CD8-positive, alpha-beta memory T cell (primary cell): ENCODE measurements around the gene SLC26A11. TPM values are rescaled to one million over a fixed set of nuclear protein-coding genes. Genes with fewer than 3 reads are reported as not detected.

Experiments
- CTCF ChIA-PET: fragments of 350-600 bp; sonication (Branson Sonifier 250); formaldehyde crosslinking; loops from one replicate; lab custom pipeline; 2021; ENCODE audit warnings: antibody characterized with exemption; lab: Charles Lee
- POLR2A ChIA-PET: fragments of 350-600 bp; sonication (Branson Sonifier 250); formaldehyde crosslinking; loops from one replicate; lab custom pipeline; 2021; ENCODE audit warnings: antibody characterized with exemption; lab: Charles Lee
- DNase-seq, 5 donors: peaks; one replicate each; pipeline versions ENCODE4 v3.0.0 to v3.0.0-alpha.2; 2020 to 2022; ENCODE audit warnings: mixed read lengths in 1 of 5
- H3K27ac ChIP-seq: one replicate; pipeline ENCODE4 v1.7.0; 2013; ENCODE audit warnings: low read depth, mild to moderate bottlenecking, low read length, moderate library complexity
- H3K27me3 ChIP-seq: 2 replicates; pipeline ENCODE4 v1.7.0; 2013; ENCODE audit warnings: low read length, mild to moderate bottlenecking; ENCODE audit not compliant: insufficient read depth, poor library complexity, severe bottlenecking
- H3K36me3 ChIP-seq: 2 replicates; pipeline ENCODE4 v1.7.0; 2013; ENCODE audit warnings: mild to moderate bottlenecking, low read length, moderate library complexity; ENCODE audit not compliant: insufficient read depth
- H3K4me1 ChIP-seq: 2 replicates; pipeline ENCODE4 v1.7.0; 2013; ENCODE audit warnings: mild to moderate bottlenecking, low read length, moderate library complexity; ENCODE audit not compliant: insufficient read depth
- H3K4me3 ChIP-seq: 2 replicates; pipeline ENCODE4 v1.7.0; 2013; ENCODE audit warnings: mild to moderate bottlenecking, low read length
- H3K9me3 ChIP-seq: 2 replicates; pipeline ENCODE4 v1.7.0; 2013; ENCODE audit warnings: mild to moderate bottlenecking, low read length
- H3K27ac Mint-ChIP-seq, 8 donors: one replicate each; pipeline ENCODE4 v1.8.0; 2020 to 2021; ENCODE audit warnings: mixed read lengths in 8 of 8, mild to moderate bottlenecking in 6 of 8, inconsistent platforms in 3 of 8, moderate library complexity in 3 of 8
- H3K27me3 Mint-ChIP-seq, 2 donors: one replicate each; pipeline ENCODE4 v1.8.0; 2020 to 2021; ENCODE audit warnings: mixed read lengths in 2 of 2, mild to moderate bottlenecking in 1 of 2, moderate library complexity in 1 of 2
- H3K36me3 Mint-ChIP-seq, 3 donors: one replicate each; pipeline ENCODE4 v1.8.0; 2020 to 2021; ENCODE audit warnings: mixed read lengths in 3 of 3, inconsistent platforms in 1 of 3, mild to moderate bottlenecking in 1 of 3
- H3K4me1 Mint-ChIP-seq, 3 donors: one replicate each; pipeline ENCODE4 v1.8.0; 2020 to 2021; ENCODE audit warnings: mixed read lengths in 3 of 3, inconsistent platforms in 1 of 3, mild to moderate bottlenecking in 1 of 3
- H3K4me3 Mint-ChIP-seq, 7 donors: one replicate each; pipeline ENCODE4 v1.8.0; 2020 to 2021; ENCODE audit warnings: mixed read lengths in 7 of 7, mild to moderate bottlenecking in 6 of 7, moderate library complexity in 4 of 7, inconsistent platforms in 2 of 7
- H3K9me3 Mint-ChIP-seq, 5 donors: one replicate each; pipeline ENCODE4 v1.8.0; 2020 to 2022; ENCODE audit warnings: mixed read lengths in 5 of 5, mild to moderate bottlenecking in 3 of 5, moderate library complexity in 2 of 5, inconsistent platforms in 1 of 5
- polyA plus RNA-seq: library from polyadenylated mRNA; unstranded; fragments of 300-500 nt; fragmentation: Illumina TruSeq; gene quantifications from one replicate; pipeline ENCODE4 v1.2.3, GENCODE V29; 2021
- total RNA-seq, 2 experiments: library from RNA; stranded (reverse); gene quantifications; one replicate each; pipeline ENCODE4 v1.2.3, GENCODE V29; 2021

SLC26A11 gene
- total and polyA plus RNA-seq, 3 experiments from 2014 or later = 7.0 to 19.6 (median 18.1) TPM

GRCh38 chr17:80182118-80182844, 37.9 kb upstream of the SLC26A11 start:
- no peak for DNase-seq
- Mint-ChIP-seq H3K9me3 (no peaks in the 10 kb centered on the region), H3K4me1 (no peaks in the 10 kb centered on the region), H3K27ac (no peak overlapping the region), H3K36me3 (no peaks in the 10 kb centered on the region), H3K27me3 (peaks cover 4 to 21% of the 10 kb centered on the region in 2 donors), H3K4me3 (no peak overlapping the region)
- ChIA-PET CTCF (interaction anchor here (2.3 kb wide), 1 partner anchor 13 kb away, joined by 9 read pairs; no protein-coding TSS in a partner anchor), POLR2A (no interaction called here)
- H3K9me3 ChIP-seq = no peaks in the 10 kb centered on the region
- no peak overlapping the region for H3K27ac ChIP-seq
- no peaks in the 10 kb centered on the region for H3K36me3 ChIP-seq
- H3K4me3 ChIP-seq = no peak overlapping the region
- no peaks in the 10 kb centered on the region for H3K27me3 ChIP-seq
- H3K4me1 ChIP-seq = no peaks in the 10 kb centered on the region

GRCh38 chr17:80182845-80183223, 37.4 kb upstream of the SLC26A11 start:
- Mint-ChIP-seq H3K27me3 (peaks cover 4 to 22% of the 10 kb centered on the region in 2 donors), H3K4me3 (no peak overlapping the region), H3K4me1 (no peaks in the 10 kb centered on the region), H3K36me3 (no peaks in the 10 kb centered on the region), H3K27ac (no peak overlapping the region), H3K9me3 (no peaks in the 10 kb centered on the region)
- CTCF ChIA-PET = interaction anchor here (2.3 kb wide), 1 partner anchor 12 kb away, joined by 9 read pairs; no protein-coding TSS in a partner anchor
- Histone ChIP-seq H3K4me3 (no peak overlapping the region), H3K36me3 (no peaks in the 10 kb centered on the region), H3K27me3 (no peaks in the 10 kb centered on the region), H3K9me3 (no peaks in the 10 kb centered on the region), H3K27ac (no peak overlapping the region), H3K4me1 (no peaks in the 10 kb centered on the region)
- DNase-seq = no peak
- POLR2A ChIA-PET = no interaction called here

GRCh38 chr17:80183581-80184422, 36.4 kb upstream of the SLC26A11 start:
- Mint-ChIP-seq H3K9me3 (no peaks in the 10 kb centered on the region), H3K36me3 (no peaks in the 10 kb centered on the region), H3K4me3 (no peak overlapping the region), H3K27me3 (peaks cover 4 to 22% of the 10 kb centered on the region in 2 donors), H3K4me1 (no peaks in the 10 kb centered on the region), H3K27ac (no peak overlapping the region)
- no peaks in the 10 kb centered on the region for H3K4me1 ChIP-seq
- POLR2A ChIA-PET = no interaction called here
- no peak overlapping the region for H3K4me3 ChIP-seq
- no peak for DNase-seq
- no peak overlapping the region for H3K27ac ChIP-seq
- H3K27me3 ChIP-seq = no peaks in the 10 kb centered on the region
- no peaks in the 10 kb centered on the region for H3K9me3 ChIP-seq
- no peaks in the 10 kb centered on the region for H3K36me3 ChIP-seq
- CTCF ChIA-PET = interaction anchor here (0.7 to 2.3 kb wide), 2 partner anchors 11 to 47 kb away, joined by 3 to 9 read pairs; no protein-coding TSS in a partner anchor

GRCh38 chr17:80184423-80184714, 35.9 kb upstream of the SLC26A11 start:
- ChIA-PET POLR2A (no interaction called here), CTCF (interaction anchor here (0.7 to 2.3 kb wide), 2 partner anchors 11 to 47 kb away, joined by 3 to 9 read pairs; no protein-coding TSS in a partner anchor)
- H3K4me3 ChIP-seq = no peak overlapping the region
- DNase-seq = no peak
- H3K27ac ChIP-seq = no peak overlapping the region
- Mint-ChIP-seq H3K36me3 (no peaks in the 10 kb centered on the region), H3K27me3 (peaks cover 4 to 26% of the 10 kb centered on the region in 2 donors), H3K27ac (no peak overlapping the region), H3K9me3 (no peaks in the 10 kb centered on the region), H3K4me3 (no peak overlapping the region), H3K4me1 (no peaks in the 10 kb centered on the region)
- no peaks in the 10 kb centered on the region for H3K9me3 ChIP-seq
- no peaks in the 10 kb centered on the region for H3K4me1 ChIP-seq
- no peaks in the 10 kb centered on the region for H3K36me3 ChIP-seq
- H3K27me3 ChIP-seq = no peaks in the 10 kb centered on the region

GRCh38 chr17:80185968-80186367, 34.3 kb upstream of the SLC26A11 start:
- POLR2A ChIA-PET = no interaction called here
- no peak overlapping the region for H3K4me3 Mint-ChIP-seq
- no peak overlapping the region for H3K27ac Mint-ChIP-seq
- H3K4me1 ChIP-seq = no peaks in the 10 kb centered on the region
- no peak overlapping the region for H3K4me3 ChIP-seq
- CTCF ChIA-PET = no interaction called here
- no peaks in the 10 kb centered on the region for H3K36me3 Mint-ChIP-seq
- H3K4me1 Mint-ChIP-seq = no peaks in the 10 kb centered on the region
- no peaks in the 10 kb centered on the region for H3K27me3 ChIP-seq
- no peaks in the 10 kb centered on the region for H3K36me3 ChIP-seq
- no peaks in the 10 kb centered on the region for H3K9me3 ChIP-seq
- peaks cover 3 to 31% of the 10 kb centered on the region in 2 donors for H3K27me3 Mint-ChIP-seq
- DNase-seq = no peak
- H3K9me3 Mint-ChIP-seq = no peaks in the 10 kb centered on the region
- no peak overlapping the region for H3K27ac ChIP-seq

- DNase-seq = no peak
- Histone ChIP-seq H3K27me3 (no peaks in the 10 kb centered on the region), H3K9me3 (no peaks in the 10 kb centered on the region), H3K27ac (no peak overlapping the region), H3K36me3 (no peaks in the 10 kb centered on the region), H3K4me3 (no peak overlapping the region), H3K4me1 (no peaks in the 10 kb centered on the region)
- Mint-ChIP-seq H3K4me3 (no peak overlapping the region), H3K27me3 (peaks cover 7 to 30% of the 10 kb centered on the region in 2 donors), H3K4me1 (no peaks in the 10 kb centered on the region), H3K9me3 (no peaks in the 10 kb centered on the region), H3K27ac (no peak overlapping the region), H3K36me3 (no peaks in the 10 kb centered on the region)
- POLR2A ChIA-PET = no interaction called here
- CTCF ChIA-PET = no interaction called here
These were observed 33.1 kb upstream of the SLC26A11 start for GRCh38 chr17:80187090-80187489.

- ChIA-PET CTCF (no interaction called here), POLR2A (no interaction called here)
These were observed 32.7 kb upstream of the SLC26A11 start for GRCh38 chr17:80187515-80187941.

GRCh38 chr17:80189611-80190010, 30.6 kb upstream of the SLC26A11 start:
- no peaks in the 10 kb centered on the region for H3K27me3 ChIP-seq
- Mint-ChIP-seq H3K4me3 (no peak overlapping the region), H3K36me3 (no peaks in the 10 kb centered on the region), H3K27ac (no peak overlapping the region), H3K9me3 (no peaks in the 10 kb centered on the region), H3K4me1 (no peaks in the 10 kb centered on the region), H3K27me3 (peaks cover 10 to 33% of the 10 kb centered on the region in 2 donors)
- H3K27ac ChIP-seq = no peak overlapping the region
- ChIA-PET CTCF (no interaction called here), POLR2A (no interaction called here)
- no peak for DNase-seq
- no peaks in the 10 kb centered on the region for H3K4me1 ChIP-seq
- H3K36me3 ChIP-seq = no peaks in the 10 kb centered on the region
- H3K4me3 ChIP-seq = no peak overlapping the region
- no peaks in the 10 kb centered on the region for H3K9me3 ChIP-seq

More at GRCh38 chr17:80187515-80187941, 32.7 kb upstream of the SLC26A11 start:
- DNase-seq = no peak
- Mint-ChIP-seq H3K27ac (no peak overlapping the region), H3K4me1 (no peaks in the 10 kb centered on the region), H3K27me3 (peaks cover 8 to 30% of the 10 kb centered on the region in 2 donors), H3K4me3 (no peak overlapping the region), H3K9me3 (no peaks in the 10 kb centered on the region), H3K36me3 (no peaks in the 10 kb centered on the region)
- no peaks in the 10 kb centered on the region for H3K9me3 ChIP-seq
- no peak overlapping the region for H3K4me3 ChIP-seq
- no peaks in the 10 kb centered on the region for H3K36me3 ChIP-seq
- H3K27ac ChIP-seq = no peak overlapping the region
- H3K27me3 ChIP-seq = no peaks in the 10 kb centered on the region
- H3K4me1 ChIP-seq = no peaks in the 10 kb centered on the region
